Dedifferentiated amniotic fluid mesenchymal stem cell (primary cell): ENCODE data around the gene CTNNA3.

Source experiments
- DNase-seq: peaks from one replicate; pipeline ENCODE4 v3.0.0-alpha.2; 2016; ENCODE audit errors: extremely low spot score

Gene CTNNA3

GRCh38 chr10:66294538-66294937, 1401.5 kb downstream of the CTNNA3 start:
- no peak for DNase-seq

GRCh38 chr10:66292922-66293321, 1403.1 kb downstream of the CTNNA3 start:
- DNase-seq, result no peak

DNA sequence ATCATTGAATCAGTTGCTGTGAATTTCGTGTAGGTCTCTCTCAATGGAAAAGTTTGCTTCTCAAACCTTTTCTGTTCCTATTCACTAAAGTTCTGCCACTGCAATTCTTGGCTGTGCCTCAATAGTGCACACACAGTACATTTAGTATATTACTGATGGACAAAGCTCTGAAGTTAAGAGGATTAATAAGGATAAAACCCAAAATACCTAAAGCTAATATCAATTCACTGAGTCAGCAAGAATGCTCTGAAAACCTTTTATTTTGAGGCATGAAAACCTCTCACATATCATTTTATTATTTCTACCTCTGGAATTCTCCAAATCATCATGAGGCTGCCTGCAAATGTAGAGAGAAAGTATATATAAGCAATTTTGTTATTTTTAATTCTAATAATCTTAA, 1403.5 kb downstream of the CTNNA3 start:
- no peak for DNase-seq

- no peak for DNase-seq
These were observed 1404.9 kb downstream of the CTNNA3 start for GRCh38 chr10:66291133-66291532.

DNA sequence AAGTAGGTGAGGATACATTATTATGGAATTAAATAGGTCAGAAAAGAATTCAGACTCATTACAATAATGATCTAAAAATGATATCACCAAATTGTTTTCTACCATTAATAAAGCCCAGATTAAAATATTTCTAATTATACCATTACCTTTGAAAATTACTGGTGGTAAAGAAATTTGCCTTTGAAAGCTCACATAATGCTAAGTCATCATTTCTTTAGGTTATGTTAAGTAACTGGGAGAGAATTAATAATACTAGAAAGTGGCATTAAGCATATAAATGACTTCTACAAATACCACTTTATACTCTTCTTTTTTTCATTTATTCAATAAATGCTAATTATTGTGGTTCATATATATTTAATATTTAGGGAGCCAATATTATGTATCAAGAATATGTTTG, 1411.4 kb downstream of the CTNNA3 start:
- no peak for DNase-seq

- no peak for DNase-seq
These were observed 1412.0 kb downstream of the CTNNA3 start for GRCh38 chr10:66283874-66284464.

GRCh38 chr10:66283064-66283463, 1412.9 kb downstream of the CTNNA3 start:
- DNase-seq, result no peak

- DNase-seq, result no peak
These were observed 1414.7 kb downstream of the CTNNA3 start for GRCh38 chr10:66281327-66281726.

GRCh38 chr10:66277481-66277880, 1418.5 kb downstream of the CTNNA3 start:
- no peak for DNase-seq

DNA sequence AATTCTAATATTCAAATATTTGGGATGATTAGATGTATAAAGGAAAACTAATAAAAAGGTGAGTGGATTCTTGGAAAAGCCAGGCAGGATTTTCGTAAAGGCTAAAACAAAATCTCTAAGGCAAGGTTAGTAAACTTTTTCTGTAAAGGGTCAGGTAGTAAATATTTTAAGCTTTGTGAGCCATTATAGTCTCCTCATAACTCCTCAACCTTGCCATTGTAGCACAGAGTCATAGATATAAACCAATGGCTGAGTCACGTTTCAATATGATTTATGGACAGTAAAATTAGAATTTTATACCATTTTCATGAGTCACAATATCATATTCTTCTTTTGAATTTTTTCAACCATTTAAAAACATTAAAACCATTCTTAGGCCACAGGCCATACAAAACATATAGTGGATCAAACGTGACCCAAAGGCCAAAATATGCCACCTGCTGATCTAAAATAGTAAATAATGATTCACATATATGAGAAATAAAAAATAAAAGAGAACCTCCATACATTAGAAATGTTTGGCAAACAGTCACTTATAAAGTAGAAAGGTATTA, 1422.0 kb downstream of the CTNNA3 start:
- DNase-seq, result no peak

- no peak for DNase-seq
These were observed 1430.6 kb downstream of the CTNNA3 start for GRCh38 chr10:66265398-66265797.

- no peak for DNase-seq
These were observed 1436.2 kb downstream of the CTNNA3 start for GRCh38 chr10:66259836-66260235.

DNA sequence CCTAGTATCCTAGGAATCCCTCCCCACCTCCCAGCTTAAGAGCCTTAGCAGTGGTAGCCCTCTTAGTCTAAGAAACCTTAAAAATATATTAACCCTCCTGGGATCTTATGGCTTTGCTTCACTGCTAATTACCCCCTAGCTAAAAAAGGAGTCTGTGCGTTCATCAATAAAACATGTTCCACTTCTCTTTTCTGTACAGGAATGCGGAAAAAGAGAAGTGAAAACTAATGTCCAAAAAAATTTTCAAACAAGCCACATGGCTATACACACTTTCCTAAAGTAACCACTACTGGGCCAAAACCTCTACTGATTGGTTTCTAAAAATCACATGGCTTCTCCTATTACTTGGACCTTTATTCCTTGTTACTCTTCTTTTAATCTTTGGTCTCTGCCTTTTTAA, 1437.3 kb downstream of the CTNNA3 start:
- DNase-seq, result no peak

DNA sequence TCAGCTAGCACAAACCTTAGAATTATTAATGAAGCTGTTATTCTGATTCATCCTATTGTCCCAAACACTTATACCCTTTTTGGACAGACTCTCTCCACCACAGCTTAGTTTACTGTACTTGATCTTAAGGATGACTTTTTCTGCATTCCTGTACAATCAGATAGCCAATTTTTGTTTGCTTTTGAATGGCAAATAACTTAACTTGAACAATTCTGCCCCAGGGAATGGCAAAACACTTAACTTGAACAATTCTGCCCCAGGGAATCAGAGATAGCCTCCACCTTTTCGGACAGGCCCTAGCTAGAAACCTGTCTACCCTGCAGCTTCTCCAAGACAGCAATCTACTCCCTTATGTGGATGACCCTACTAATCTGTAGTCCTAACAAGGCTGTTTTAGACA, 1438.2 kb downstream of the CTNNA3 start:
- no peak for DNase-seq

- DNase-seq, result no peak
These were observed 1443.0 kb downstream of the CTNNA3 start for GRCh38 chr10:66252986-66253385.

- DNase-seq, result no peak
These were observed 1449.8 kb downstream of the CTNNA3 start for GRCh38 chr10:66246177-66246576.

DNA sequence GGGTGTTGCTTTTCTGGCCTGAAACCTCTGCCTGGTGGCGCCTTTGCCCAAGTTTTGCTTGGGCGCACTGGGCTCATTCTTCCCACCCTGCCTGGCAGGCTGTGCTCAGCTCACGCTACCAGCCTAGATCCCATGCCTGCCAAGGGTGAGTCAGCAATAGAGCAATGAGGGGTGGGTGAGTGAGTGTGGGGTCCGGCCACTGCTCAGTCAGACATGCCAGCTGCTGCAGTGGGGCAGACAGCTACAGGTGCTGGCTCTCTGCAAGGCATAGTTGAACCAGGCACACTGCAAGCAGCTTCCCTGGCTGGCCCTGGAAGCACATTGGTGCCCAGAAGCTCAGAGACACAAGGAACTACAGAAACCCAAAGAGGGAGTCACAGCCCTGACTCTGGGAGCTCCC, 1451.0 kb downstream of the CTNNA3 start:
- no peak for DNase-seq

DNA sequence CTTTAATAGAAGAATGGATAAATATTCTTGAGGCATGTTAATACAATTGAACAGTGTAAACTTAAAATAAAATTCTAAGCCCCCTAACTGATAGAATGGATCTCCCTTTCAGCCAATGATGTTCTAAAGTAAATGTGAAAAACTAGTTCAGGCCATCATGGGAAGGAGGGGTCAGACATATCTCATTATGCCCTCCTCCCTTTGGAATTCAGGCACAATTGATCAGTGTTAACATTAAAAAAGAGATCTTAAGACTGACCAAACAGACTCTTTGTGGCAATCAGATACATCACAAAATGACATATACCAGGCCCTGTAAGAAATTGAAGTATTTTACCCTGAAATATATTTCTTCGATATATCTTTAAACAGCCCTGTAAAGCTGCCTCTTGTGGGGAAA, 1453.1 kb downstream of the CTNNA3 start:
- DNase-seq, result no peak

DNA sequence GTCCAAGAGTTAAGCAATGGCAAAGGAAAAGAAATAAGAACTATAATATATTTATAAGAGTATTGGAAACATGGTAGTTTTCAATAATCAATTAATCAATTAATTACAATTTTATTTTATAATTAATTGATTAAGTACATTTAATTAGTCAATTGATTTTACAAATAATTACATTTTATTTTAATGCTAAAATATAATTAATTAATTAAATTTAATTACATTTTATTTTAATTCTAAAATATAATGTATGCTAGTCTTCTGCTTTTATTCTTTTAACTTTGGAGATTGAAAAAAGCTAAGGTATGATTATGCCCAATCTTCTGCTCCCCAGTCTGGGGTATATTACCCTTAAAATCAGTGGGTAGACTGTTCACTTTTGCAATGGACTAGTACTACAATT, 1456.9 kb downstream of the CTNNA3 start:
- no peak for DNase-seq

DNA sequence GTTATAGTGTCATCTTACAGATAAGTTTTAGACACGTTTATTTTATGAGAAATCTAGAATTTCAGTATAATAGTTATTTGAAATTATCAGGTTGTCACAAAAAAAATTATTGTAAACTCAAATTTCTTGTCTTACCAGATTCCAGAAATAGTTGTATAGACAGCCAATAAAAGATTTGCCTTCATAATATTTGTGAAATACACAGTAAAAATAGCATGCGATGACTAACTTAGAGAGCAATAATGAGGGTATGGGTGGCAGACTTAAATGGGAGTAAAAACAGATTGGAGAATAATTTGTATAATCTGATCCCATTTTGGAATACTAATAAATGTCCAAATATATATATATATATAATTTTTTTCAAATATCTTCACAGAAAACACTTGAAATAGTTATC, 1457.7 kb downstream of the CTNNA3 start:
- DNase-seq, result no peak

GRCh38 chr10:66234872-66235271, 1461.1 kb downstream of the CTNNA3 start:
- DNase-seq, result no peak

- DNase-seq, result no peak
These were observed 1467.1 kb downstream of the CTNNA3 start for GRCh38 chr10:66228887-66229286.

- no peak for DNase-seq
These were observed 1472.3 kb downstream of the CTNNA3 start for GRCh38 chr10:66223656-66224055.

- DNase-seq, result no peak
These were observed 1473.4 kb downstream of the CTNNA3 start for GRCh38 chr10:66222462-66223046.
